Stimulated activated CD4-positive, alpha-beta T cell treated with anti-CD3 and anti-CD28 coated beads, TNF-alpha, amount 100 ng/mL, for 1 hour (primary cell): ENCODE data around the gene RASSF3.
"Not testable (repeated sequence)": the region's sequence is repeated elsewhere in the genome, so short reads cannot be mapped to it uniquely, and the experiment has no call there.

ENCODE experiments used
- DNase-seq, 3 donors: peaks; one replicate each; pipeline ENCODE4 v3.0.0-alpha.2; 2020; ENCODE audit warnings: low read depth in 3 of 3, low spot score in 1 of 3

Gene RASSF3

GRCh38 chr12:64633011-64633939 lies 23.0 kb downstream of the RASSF3 start:
- no peak for DNase-seq

- no peak for DNase-seq
Measured at GRCh38 chr12:64633940-64634337, 23.6 kb downstream of the RASSF3 start.

GRCh38 chr12:64634508-64635092 lies 24.3 kb downstream of the RASSF3 start:
- DNase-seq = no peak

GRCh38 chr12:64635356-64635998 lies 25.2 kb downstream of the RASSF3 start:
- DNase-seq = no peak

GRCh38 chr12:64636856-64637255 lies 26.6 kb downstream of the RASSF3 start:
- no peak for DNase-seq

GRCh38 chr12:64639466-64639865 lies 29.2 kb downstream of the RASSF3 start:
- DNase-seq = no peak

GRCh38 chr12:64646318-64646717 lies 36.0 kb downstream of the RASSF3 start:
- no peak for DNase-seq

GRCh38 chr12:64649487-64649886 lies 39.2 kb downstream of the RASSF3 start:
- DNase-seq = no peak

GRCh38 chr12:64650762-64651161 lies 40.5 kb downstream of the RASSF3 start:
- no peak for DNase-seq

- no peak for DNase-seq
Measured at GRCh38 chr12:64652346-64652745, 42.1 kb downstream of the RASSF3 start.

GRCh38 chr12:64653123-64653522 lies 42.8 kb downstream of the RASSF3 start:
- no peak for DNase-seq

GRCh38 chr12:64653907-64654306 lies 43.6 kb downstream of the RASSF3 start:
- DNase-seq = not testable (repeated sequence)

GRCh38 chr12:64655141-64655540 lies 44.8 kb downstream of the RASSF3 start:
- no peak for DNase-seq

- DNase-seq = no peak
Measured at GRCh38 chr12:64656429-64656828, 46.1 kb downstream of the RASSF3 start.

- DNase-seq = no peak
Measured at GRCh38 chr12:64658892-64659481, 48.7 kb downstream of the RASSF3 start.

GRCh38 chr12:64660237-64661018 lies 50.1 kb downstream of the RASSF3 start:
- no peak for DNase-seq

- DNase-seq = no peak
Measured at GRCh38 chr12:64663015-64663414, 52.7 kb downstream of the RASSF3 start.

GRCh38 chr12:64665514-64665913 lies 55.2 kb downstream of the RASSF3 start:
- DNase-seq = no peak

GRCh38 chr12:64666054-64666914 lies 56.0 kb downstream of the RASSF3 start:
- DNase-seq = no peak

- no peak for DNase-seq
Measured at GRCh38 chr12:64667793-64668192, 57.5 kb downstream of the RASSF3 start.
